ENCODE data around the gene SACM1L.

Gene SACM1L

DNA sequence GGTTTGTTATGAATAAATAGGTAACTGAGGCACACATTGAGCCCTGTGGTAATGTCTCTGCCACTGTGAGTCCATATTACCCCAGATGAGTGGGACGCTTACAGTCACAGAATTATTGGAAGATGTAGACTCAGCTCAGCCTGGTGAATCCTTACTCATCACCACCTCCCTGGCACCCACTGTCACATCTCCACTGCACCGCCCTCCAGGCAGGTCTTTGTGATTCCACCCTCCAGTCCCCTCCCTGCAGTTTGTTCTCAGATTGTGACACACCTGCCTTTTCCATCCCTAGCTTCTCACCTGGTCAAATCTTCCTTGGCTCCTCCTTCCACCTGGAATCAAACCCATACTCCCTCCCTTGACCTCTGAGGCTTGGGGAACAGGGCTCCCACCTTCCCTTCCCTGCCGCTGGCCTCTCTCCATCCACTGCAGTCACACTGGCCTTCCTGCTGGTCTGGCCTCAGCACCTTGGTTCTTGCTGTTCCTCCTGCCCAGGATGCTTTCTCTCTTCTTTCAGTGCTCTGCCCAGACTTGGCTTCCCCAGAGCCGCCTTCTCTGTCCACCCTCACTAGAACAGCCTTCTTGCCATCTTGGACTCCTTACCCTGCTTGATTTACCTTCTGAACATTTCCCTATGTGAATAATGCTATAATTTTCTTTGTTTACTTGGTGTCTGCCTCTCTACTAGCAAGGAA, 97.8 kb downstream of the SACM1L start:
- ATAC-seq: no peak
- DNase-seq: no peak

DNA sequence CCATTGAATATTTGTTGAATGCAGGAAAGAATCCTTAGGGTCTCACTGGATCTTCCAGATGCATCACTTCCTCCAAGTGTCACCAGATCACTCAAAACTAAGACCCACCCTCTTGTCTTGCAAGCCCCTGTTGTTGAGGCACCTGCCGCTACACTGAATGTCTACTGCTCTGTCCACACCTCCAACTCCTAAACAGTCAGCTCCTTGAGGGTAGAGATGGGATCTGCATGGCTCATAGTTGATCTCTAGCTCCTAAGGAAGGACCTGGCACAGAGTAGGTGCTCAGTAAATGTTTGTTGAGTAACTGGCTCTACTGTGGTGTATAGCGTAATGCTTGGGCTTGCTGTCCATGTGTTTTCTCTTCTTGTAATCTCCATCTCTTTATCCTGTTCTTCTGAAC, 98.4 kb downstream of the SACM1L start:
- ATAC-seq (no peak), DNase-seq (no peak)

DNA sequence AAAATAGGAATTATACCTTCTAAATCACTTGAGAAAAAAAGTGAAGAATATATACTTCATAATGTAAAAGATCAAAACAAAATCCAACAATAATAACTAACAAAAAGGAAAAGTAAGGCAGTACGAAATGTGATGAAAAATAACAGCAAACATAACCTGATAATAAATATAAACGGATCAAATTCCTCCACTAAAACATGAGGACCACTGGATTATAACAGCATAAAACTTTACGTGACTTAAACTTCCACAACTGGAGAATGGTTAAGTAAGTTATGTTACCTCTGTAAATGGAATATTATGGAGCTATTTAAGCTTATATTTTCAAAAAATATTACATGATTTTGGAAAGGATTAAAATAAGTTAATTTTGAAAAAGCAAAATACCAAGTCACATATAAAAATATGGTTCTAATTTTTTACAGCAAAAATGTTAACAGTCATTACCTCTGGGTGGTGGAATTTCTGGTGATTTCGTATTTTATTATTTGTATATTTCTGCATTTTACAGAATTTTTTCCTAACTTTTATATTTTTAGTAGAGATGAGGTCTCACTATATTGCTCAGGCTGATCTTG, 100.1 kb downstream of the SACM1L start:
- ATAC-seq: no peak

DNA sequence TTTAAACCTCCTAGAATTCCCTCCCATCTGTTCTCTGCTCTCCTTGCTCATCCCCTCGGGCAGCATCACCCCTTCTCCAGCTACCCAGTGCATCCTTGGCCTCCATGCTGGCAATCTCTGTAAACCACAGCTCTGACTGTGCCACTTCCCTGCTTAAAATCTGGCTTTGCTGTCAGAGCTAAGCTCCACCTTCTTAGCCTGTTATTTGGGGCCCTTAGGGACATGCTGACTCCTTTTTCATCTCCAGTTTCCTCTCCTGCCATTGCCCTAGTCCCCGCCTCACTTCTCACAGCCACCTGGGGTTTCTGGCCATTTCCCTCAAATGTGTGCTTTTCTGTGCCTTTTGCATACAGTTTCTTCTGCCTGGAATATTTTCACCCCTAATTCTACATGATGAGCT, 101.4 kb downstream of the SACM1L start:
- DNase-seq (no peak), ATAC-seq (no peak)

More for the DNA sequence above, 100.1 kb downstream of the SACM1L start:
- no peak for DNase-seq

DNA sequence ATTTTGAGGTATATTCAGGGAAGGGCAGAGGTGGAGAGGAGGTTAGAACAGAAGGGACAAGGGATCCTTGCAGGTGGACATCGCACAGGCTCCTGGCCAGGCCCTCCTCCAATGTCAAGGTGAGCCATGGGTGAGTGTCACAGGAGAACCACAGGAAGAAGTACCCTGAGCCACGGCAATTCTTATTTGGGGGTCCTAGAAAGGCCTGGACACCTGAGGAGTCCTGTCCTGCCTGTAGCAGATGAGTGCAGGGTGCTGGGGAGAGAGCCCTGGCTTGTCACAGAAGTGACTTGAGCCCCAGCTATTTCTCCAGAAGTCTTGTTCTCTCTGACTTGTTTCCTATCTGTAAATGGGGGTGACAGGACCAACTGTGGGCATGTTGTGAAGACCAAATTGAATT, 102.8 kb downstream of the SACM1L start:
- DNase-seq (no peak), ATAC-seq (no peak)

DNA sequence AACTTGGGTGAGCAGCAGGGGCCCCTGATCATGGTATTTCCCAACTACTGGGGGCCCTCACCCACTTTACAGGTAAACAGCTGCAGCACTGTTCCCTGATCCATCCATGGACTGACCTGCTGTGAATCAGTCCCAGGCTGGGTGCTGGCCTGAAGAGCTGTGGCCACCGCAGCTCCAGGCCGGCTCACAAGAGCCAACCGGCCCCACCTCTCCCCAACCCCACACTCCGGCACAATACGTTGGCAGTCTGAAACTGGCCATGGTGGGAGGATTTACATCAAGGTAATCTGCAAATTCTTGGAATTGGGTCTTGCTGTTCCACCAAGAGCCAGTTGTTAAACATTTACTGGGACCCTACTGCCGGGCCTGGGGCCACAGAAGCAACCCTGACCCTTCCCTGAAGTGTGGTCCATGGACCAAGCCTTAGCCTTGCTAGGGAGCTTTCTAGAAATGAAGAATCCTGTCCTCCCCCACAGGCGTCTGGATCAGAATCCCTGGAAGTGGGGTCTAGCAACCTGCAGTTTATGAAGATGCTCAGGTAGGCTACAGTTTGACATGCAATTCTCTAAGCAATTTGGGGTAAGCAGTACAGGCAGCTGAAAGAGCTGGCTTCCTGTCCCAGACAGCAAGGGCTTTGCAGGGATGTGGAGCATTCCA, 103.4 kb downstream of the SACM1L start:
- ATAC-seq: no peak
- no peak for DNase-seq

DNA sequence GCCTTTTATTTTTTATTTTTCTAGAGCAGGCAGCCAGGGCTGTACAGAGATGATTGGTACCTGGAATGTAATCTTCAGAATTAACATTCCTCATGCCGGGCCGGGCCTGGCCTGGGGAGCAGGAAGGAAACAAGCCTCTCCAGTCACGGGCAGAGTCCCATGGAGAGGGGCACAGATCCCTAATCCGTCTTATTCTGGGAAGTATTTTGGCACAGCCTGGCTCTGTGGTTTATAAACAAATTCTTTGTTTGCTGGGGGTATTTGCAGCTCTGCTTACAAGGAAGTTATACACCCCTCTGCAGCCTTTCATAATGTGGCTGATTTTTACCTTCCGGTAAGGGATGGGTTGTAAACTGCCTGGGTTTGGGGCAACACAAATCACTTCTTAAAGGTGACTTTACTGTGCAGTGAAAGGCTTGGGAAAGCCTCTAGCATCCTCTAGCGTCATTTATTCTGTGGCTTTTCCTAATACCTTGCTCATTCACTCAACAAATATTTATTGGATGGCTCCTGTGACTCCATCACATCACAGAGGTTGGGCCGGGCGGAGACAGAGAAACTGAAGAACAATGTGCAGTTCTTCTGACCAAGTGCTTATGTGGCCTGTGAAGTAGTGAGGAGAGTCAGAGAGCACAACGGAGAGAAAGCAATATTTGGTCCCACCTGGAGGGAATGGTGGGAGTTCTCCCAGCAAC, 104.4 kb downstream of the SACM1L start:
- no peak for DNase-seq
- no peak for ATAC-seq

DNA sequence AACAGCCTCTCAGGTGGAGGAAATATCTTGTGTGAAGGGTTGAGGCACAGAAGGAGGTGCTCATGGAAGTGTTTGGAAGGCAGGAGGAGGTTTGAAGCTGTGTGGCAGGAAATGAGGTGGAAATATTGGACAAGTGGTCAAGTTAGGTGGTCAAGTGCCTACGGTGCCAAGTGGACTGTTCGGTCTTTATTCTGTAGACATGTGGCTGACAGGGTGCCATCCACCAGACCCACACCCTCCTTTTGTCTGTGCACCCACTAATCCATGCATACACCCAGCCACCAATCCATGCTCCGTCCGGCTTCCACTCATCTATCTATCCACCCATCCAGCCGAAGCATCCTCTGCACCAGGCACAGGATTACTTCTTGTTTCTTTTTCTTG, 105.0 kb downstream of the SACM1L start:
- DNase-seq (no peak), ATAC-seq (no peak)

DNA sequence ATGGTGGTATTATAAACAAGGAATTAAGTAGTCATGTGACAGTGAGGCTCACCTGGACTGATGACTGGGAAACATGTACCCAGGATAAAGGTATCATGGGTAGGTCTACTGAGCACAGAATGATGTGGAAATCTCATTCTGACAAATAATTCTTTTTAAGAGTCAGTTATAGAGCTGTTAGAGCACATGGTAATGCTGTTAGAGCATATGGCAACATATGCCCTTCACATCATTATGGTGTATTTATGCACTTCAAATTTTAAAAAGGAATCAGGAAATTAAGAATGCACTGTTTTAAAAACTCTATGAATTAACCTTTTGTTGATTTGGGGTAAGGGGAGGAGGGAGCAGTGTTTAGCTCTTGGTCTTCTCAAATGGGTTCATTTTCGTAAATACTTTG, 105.5 kb downstream of the SACM1L start:
- DNase-seq (no peak), ATAC-seq (no peak)
